ENCODE measurements around the gene ARFRP1.

The ARFRP1 gene

DNA sequence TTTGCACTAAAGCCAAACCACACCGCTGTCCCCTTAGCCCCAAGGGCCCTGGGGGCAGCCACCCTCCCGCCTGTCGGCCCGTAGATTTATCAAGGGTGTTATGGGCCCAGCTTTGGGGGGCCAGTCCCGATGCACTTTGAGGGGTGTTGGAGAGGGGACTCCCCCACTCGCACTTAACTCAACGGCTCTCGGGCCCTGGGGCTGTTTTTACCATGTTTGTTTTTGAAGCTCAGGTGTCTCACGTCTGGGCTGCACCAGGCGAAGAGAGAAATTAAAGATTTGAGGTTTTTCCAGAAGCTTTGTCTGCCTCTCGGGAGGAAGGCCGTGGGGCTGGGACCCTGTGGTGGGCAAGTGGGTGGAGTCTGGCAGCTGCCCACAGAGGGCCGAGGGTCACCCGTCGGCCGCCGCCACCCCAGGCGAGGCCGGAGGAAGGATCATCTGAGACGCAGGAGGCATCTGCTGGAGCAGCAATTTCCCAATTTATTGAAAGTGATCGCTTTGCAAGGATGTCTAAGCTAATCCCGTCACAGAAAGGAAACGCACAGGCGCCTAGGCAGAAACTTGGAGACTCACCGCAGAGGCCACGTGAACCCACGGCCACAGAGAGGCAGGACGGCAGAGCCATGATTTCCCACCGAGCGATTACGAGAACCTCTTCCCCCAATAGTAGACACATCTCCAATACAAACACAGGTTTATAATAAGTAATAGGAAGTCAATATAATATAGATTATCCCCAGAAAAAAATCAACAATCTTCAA, 35.6 kb upstream of the ARFRP1 start:
- no peak for DNase-seq (ENCODE audit: low read depth, low spot score)

DNA sequence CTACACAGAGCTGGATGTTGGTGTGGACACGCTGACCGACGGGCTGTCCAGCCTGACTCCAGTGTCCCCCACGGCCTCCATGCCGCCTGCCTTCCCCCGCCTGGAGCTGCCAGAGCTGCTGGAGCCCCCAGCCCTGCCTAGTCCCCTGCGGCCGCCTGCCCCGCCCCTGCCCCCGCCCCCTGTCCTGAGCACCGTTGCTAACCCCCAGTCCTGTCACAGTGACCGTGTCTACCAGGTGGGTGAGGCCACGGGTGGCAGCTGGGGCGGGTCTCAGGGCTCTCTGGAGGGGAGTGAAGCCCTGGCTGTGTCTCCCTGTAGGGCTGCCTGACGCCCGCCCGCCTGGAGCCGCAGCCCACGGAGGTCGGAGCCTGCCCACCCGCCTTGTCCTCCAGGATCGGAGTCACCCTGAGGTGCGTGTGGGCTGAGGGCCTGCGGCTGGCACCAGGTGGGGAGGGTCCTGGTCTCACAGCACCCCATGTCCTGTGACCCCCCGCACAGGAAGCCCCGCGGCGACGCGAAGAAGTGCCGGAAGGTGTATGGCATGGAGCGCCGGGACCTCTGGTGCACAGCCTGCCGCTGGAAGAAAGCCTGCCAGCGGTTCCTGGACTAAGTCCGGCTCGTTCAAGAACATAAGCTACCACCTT, 34.7 kb upstream of the ARFRP1 start:
- DNase-seq (ENCODE audit: low read depth, low spot score), result no peak

DNA sequence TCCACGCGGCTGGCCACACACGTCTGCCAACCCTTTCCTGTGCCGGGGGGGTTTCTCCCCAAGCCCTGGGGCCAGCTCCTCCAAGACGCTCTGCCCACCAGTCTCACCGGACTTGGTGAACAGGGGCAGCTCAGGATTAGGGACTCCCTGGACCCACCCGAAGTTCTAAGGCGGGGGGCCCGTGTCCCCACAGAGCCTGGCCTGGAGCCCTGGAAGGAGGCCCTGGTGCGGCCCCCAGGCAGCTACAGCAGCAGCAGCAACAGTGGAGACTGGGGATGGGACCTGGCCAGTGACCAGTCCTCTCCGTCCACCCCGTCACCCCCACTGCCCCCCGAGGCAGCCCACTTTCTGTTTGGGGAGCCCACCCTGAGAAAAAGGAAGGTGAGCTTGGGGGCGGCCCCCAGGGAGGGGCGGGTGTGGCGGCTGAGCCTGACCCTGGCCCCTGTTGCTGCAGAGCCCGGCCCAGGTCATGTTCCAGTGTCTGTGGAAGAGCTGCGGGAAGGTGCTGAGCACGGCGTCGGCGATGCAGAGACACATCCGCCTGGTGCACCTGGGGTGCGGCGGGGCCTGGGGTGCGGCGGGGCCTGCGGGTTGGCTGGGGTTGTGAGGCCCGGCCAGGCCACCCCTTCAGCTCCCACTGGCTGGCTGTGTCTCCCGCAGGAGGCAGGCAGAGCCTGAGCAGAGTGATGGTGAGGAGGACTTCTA, 34.1 kb upstream of the ARFRP1 start:
- no peak for DNase-seq (ENCODE audit: low read depth, low spot score)

- no peak for DNase-seq (ENCODE audit: low read depth, low spot score)
These were observed 33.5 kb upstream of the ARFRP1 start for GRCh38 chr20:63741354-63741675.

DNA sequence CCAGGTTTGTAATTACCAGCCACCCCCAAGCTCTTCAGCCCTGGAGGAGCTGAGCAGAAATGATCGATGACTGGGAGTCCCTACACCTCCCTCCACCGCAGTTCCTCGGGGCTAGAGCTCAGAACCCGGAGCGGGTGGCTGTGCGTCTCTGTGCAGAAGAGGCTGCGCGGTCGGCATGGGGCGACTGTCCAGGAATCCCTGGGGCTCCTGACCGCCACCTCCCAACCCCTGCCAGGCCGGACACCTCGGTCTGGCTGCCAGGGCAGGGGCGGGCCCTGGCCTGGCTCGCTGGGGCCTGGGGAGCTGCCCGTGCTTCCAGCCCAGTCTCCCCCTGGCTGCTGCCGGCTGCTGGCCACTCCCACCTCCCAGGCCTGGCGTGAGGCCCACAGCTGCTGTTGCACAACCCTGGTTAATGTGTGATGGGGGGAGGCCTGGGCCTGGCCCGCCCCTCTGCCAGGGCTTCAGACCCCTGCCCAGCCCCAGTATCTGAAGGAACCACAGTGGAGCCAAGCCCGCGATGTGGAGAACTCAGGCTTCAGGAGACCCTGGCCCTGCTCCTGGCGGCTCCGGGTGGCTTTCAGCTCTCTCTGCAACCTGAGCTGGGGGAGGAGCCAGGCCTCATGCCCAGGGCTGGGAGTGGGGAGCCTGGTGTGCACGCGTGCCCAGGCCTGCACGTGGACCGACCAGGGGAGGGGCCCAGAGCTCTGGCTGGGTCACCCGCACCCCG, 33.0 kb upstream of the ARFRP1 start:
- no peak for DNase-seq (ENCODE audit: low read depth, low spot score)

- no peak for DNase-seq (ENCODE audit: low read depth, low spot score)
These were observed 32.4 kb upstream of the ARFRP1 start for GRCh38 chr20:63740070-63740626.

DNA sequence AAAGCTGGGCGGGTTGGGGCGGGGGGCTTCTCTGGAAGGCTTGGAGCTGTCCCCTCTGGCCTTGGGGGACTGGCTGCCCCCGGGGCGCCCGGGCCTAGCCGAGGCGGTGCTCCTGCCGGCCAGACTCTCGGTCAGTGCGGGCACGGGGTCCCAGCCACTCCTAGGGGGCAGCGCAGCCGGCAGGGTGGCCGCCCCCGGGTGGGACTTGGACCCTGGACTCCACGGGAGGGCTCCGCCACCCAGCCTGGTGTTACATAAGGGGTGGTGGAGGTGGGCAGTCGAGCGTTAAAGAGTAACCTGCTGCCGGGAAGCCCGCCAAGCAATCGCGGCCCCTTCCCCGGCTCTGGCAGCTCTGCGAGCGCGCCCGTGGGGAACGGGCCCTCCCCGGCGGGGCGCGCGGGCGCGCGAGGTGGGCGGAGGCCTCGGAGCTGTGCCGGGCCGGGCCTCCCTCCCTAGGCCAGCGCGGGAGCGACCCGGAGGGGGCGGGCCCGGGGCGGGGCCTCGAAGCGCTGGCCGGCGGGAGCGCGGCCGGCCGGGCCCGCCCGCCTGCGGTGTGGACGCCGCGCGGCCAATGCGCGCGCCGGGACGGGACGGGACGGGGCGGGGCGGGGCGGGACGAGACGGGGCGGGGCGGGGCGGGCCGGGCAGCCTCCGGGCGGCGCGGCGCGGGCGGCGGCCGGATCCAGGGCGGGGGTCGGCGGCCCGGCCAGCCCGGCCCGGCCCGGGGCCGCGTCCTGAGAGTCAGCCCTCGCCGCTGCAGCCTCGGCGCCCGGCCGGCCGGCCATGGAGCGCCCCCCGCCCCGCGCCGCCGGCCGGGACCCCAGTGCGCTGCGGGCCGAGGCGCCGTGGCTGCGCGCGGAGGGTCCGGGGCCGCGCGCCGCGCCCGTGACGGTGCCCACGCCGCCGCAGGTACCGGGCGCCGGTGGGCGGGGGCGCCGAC, 31.6 kb upstream of the ARFRP1 start, which contains the start of gene SLC2A4RG:
TSS of gene SLC2A4RG (plus strand) at position 647 of the 940 bp plus-strand sequence. CDS start at position 784, 137 bp downstream.
- no peak for DNase-seq (ENCODE audit: low read depth, low spot score)

DNA sequence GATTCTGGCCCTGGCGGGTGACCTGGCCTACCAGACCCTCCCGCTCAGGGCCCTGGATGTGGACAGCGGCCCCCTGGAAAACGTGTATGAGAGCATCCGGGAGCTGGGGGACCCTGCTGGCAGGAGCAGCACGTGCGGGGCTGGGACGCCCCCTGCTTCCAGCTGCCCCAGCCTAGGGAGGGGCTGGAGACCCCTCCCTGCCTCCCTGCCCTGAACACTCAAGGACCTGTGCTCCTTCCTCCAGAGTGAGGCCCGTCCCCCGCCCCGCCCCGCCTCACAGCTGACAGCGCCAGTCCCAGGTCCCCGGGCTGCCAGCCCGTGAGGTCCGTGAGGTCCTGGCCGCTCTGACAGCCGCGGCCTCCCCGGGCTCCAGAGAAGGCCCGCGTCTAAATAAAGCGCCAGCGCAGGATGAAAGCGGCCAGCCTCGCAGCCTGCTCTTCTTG, 30.9 kb upstream of the ARFRP1 start:
- no peak for DNase-seq (ENCODE audit: low read depth, low spot score)

GRCh38 chr20:63737945-63738686, 30.3 kb upstream of the ARFRP1 start:
- no peak for DNase-seq (ENCODE audit: low read depth, low spot score)

DNA sequence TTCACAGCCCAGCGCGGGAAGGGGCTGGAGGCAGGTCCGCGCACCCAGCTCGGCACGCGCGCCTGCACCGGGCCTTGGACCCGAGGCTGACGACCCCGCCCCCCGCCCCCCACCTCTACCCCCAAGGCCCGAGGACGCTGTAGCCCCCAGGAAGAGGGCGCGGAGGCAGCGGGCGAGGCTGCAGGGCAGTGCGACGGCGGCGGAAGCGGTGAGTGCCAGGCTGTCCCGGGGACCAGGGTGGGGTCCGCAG, 29.8 kb upstream of the ARFRP1 start:
- DNase-seq (ENCODE audit: low read depth, low spot score), result no peak

- no peak for DNase-seq (ENCODE audit: low read depth, low spot score)
These were observed 29.3 kb upstream of the ARFRP1 start for GRCh38 chr20:63736893-63737694.

- DNase-seq (ENCODE audit: low read depth, low spot score), result no peak
These were observed 28.3 kb upstream of the ARFRP1 start, which contains the start of gene LIME1 for GRCh38 chr20:63735859-63736718. TSS of gene LIME1 (plus strand) at chr20:63736664. CDS start at chr20:63737550, 886 bp downstream.

DNA sequence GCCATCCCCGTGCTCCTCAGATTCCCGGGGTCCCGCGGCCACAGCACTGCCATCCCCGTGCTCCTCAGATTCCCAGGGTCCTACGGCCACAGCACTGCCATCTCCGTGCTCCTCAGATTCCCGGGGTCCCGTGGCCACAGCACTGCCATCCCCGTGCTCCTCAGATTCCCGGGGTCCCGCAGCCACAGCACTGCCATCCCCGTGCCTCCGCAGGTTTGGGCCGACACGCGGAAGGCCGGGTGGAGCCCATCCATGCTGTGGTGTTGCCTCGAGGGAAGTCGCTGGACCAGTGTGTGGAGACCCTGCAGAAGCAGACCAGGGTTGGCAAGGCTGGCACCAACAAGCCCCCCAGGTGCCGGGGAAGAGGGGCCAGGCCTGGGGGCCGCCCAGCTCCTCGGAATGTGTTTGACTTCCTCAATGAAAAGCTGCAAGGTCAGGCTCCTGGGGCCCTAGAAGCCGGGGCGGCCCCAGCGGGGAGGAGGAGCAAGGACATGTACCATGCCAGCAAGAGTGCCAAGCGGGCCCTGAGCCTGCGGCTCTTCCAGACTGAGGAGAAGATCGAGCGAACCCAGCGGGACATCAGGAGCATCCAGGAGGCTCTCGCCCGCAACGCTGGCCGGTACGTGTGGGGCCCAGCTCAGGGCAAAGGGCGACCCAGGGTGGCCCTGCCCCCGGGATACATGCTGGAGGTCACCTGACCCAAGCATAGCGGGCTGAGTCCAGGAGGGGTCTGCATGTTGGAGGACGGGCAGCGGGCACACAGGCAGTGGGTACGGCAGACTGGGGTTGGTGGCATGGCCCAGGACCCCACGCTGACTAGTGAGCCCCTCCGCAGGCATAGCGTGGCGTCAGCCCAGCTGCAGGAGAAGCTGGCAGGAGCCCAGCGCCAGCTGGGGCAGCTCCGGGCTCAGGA, 27.4 kb upstream of the ARFRP1 start:
- no peak for DNase-seq (ENCODE audit: low read depth, low spot score)

DNA sequence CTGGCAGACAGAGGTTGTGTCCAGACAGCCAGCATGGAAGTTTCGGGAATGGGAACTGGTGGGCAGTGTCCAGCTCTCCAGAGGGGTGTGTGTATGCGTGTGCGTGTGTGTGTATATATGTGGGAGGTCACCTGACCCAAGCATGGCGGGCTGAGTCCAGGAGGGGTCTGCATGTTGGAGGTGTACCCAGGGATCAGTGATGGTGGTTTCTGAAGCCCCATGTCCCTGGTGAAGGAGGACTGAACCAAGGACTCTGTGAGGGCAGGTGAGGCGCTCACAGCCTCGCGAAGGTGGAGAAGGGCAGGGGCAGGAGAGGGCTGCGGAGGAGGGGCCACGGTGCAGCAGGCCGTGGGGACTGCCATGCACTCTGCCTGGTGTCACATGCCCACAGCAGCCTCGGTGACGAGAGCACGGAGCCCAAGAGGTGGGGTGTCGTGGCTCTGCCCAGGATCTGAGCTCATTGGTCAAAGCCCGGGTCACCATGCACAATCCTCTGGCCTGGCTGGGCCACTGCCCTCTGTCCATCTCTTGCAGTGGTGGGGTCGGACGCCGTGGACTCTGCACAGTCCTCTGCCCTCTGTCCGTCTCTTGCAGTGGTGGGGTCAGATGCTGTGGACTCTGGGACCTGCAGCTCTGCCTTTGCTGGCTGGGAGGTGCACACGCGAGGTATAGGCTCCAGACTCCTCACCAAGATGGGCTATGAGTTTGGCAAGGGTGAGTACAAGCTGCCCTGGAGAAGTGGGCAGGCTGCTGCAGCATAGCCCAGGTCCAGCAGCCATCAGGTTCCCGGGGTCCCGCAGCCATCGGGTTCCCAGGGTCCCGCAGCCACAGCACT, 26.6 kb upstream of the ARFRP1 start:
- no peak for DNase-seq (ENCODE audit: low read depth, low spot score)

DNA sequence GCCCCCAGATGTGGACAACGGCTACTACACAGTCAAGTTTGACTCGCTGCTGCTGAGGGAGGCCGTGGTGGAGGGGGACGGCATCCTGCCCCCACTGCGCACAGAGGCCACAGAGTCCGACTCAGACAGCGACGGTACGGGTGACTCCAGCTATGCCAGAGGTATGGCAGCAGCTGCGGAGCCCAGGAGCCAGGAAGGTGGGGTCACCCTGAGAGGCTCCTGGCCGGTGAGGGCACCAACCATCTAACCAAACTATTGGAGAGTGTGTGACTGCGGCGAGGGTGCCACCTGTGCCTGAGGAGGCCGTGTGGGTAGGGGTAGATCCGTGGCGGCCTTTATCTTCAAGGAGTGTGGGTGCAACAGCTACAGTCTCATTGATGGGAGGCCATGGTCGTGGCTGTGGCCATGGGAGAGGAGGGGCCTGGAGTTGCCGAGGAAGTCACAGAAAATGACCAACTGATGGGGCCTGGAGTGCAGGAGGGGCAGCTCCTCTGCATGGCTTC, 25.9 kb upstream of the ARFRP1 start:
- DNase-seq (ENCODE audit: low read depth, low spot score), result no peak

GRCh38 chr20:63733117-63733516, 25.3 kb upstream of the ARFRP1 start:
- DNase-seq (ENCODE audit: low read depth, low spot score), result no peak

All from iPS DF 19.7 (cell line).